CD4-positive, alpha-beta T cell treated with Interleukin-12 subunit alpha and Interleukin-12 subunit beta, for 1 hour (primary cell): ENCODE results near the gene ZDHHC1.
A peak's percentile ranks its signal among the peaks of the same experiment; 100 is the strongest.

ENCODE experiments used
- DNase-seq: peaks from one replicate; pipeline ENCODE4 v3.0.0-alpha.2; 2020

ZDHHC1 gene

DNA sequence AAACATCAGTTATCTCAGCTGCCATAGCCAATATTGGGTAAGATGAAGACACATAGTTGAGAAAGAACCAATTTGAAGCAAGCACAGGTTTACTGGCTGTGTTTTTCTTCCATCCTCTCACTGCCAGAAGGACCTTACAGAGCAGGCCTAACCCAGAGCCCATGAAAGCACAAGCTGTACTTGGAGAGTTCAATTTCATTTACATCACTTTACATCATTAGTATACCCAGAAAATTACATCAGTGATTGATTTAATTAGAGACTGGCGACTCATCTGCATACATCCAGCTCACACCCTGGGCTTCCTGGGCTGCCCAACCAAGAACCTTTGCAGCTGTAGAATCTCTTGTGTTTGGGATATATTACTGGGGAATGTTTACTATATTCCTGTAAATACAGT, 66.0 kb downstream of the ZDHHC1 start:
- DNase-seq, result no peak

DNA sequence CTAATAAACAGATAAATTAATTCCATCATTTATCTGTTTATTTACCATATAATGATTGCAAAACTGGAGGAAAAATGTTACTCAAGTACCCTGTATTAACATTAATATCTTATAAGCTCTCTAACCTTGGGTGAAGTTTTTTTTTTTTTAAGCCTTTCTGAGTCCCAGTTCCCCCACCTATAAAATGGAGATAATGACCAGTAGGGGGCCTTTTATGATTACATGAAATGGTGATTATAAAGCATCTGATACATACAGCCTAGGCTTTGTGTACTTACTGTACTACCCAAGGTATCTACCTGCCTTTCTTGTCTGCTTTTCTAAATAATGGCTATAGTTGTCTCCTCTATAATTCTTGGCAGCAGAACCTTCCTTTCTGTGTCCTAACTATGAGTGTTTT, 67.1 kb downstream of the ZDHHC1 start:
- DNase-seq, result peak; percentile 38

DNA sequence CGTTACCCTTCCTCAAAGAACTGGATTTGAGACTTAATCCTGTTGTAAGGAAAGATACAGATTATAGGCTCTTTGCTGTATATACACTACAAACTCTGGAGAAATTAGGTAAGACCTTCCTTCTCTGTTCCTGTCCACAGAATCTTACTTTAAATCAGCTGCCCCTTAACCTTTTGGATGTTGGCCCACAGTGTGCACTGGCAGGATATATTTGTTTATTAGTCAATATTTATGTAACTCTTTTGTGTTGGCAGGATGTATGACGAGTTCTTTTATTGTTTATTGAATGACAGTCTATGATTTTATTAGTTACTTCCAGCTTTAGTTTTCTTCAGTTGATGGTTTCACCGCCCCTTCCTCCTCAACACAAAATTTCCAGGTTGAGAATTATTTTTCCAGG, 69.9 kb downstream of the ZDHHC1 start:
- DNase-seq, result no peak

DNA sequence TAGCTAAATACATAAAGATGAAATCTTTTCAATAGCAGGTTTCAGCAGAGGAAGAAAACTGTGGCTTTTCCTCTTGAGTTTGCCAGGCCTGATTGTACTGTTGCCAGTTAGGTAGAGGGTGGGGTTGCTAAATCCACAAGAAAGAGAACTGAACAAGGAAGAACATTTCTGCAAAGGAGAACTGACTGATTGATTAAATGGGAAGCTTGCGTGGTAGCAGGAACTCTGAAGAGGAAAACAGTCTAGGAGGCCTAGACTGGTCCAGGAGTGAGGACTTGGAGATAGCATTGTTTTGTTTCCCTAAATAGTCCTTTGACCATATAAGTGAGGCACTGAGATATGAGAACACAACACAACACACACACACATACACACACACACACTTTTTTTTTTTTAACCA, 70.9 kb downstream of the ZDHHC1 start:
- no peak for DNase-seq
